SIG-M5 treated with dmso at 0.1 percent for 504 hours (cell line): ENCODE data around the gene PEAK3.
A peak's percentile ranks its signal among the peaks of the same experiment; 100 is the strongest.

Experiments used
- DNase-seq: peaks from one replicate; lab custom pipeline; 2025; ENCODE audit not compliant: unreplicated experiment; lab: John Stamatoyannopoulos, UW

The PEAK3 gene

DNA sequence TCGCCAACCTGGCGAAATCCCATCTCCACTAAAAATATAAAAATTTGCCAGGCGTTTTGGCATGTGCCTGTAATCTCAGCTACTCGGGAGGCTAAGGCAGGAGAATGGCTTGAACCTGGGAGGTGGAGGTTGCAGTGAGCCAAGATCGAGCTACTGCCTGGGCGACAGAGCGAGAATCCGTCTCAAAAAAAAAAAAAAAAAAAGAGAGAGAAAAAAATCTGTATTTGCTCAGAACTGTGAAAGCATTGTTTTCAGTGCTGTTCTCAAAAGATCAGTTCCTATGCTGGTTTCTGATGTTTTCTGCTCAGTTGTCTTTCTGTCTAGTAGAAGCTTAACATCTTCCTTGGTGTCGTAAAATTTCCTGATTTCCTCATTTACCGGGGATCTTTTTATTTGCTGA is 42.8 kb downstream of the PEAK3 start:
- peak; percentile 37 for DNase-seq

DNA sequence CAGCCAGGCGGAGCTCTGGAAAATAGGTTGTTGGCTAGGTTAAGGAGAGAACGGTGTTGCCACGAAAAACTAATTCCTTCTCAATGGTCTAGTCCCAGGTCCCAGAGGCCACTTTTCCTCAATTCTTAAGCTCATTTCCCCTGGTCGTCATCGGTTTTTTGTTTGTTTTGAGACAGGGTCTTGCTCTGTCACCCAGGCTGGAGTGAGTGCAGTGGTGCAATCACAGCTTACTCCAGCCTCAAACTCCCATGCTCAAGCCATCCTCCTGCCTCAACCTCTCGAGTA is 44.2 kb downstream of the PEAK3 start:
- DNase-seq: no peak

DNA sequence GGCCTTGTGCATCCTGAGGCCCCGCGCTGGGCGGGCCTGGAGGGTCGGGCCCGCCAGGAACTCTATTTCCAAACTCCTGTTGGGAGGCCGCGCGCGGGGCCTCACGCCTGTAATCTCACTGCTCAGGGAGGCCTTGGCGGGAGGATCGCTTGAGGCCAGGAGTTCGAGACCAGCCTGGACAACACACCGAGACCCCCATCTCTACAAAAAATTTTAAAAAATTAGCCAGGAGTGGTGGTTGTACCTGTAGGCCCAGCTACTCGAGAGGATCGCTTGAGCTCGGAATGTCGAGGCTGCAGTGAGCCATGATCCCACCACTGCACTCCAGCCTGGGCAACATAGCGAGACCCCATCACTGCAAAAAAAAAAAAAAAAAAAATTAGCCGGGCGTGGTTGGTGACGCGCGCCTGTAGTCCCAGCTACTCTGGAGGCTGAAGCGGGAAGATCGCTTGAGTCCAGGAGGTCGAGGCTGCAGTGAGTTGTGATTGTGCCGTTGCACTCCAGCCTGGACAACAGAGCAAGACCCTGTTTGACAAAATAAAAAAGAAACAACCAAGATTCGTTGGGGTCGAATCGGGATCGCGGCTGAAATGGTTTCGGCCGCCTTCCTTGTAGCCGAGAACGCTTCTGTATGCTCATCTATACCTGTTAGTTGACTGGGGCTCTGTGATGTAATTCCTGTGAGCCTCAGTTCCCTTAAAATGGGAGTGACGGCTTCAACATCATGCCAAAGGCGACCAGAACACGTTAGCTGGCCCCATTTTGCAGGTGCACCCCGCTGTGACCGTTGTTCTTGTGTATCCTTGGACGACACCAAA is 44.7 kb downstream of the PEAK3 start:
- peak; percentile 84 for DNase-seq

DNA sequence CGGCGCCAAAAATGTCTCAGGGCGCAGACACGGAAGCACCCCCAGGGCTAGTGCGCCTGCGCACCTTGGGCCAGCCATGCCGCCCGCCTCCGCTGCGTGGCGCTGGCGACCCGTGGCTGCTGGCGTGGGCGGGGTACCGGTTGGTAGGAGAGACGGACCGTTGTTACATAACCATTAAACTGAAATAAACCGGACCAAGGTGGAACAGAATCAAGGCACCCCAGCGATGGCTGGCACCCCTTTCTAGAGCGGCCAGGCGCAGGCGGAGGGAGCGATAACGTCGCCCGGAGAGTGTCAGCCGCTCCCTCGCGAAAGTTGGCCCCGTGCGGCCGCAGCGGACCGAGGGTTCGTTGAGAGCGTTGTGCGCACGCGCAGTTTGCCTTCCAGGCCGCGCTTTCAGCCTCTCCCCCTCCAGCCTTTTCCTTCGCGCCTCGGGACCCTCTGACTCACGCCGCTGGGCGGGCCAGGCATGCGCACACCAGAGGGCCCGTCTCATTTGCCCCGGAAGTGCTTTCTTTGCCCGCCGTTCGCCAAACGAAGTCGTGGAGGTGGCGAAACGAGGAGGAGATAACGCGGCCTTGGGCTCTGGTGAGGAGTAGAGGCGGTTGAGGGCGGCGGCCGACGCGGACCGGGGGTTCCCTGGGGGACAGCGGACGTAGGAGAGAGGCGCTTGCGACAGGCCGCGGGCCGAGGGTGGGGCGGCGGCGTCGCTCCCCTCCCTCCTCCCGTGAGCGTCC is 45.5 kb downstream of the PEAK3 start, which contains the start of the genes PLEKHJ1 and SF3A2:
Gene PLEKHJ1 (minus strand): TSS at position 16 of the 737 bp plus-strand sequence. CDS start 81 bp downstream, outside the sequence.
Gene SF3A2 (plus strand): TSS at position 511 of the 737 bp plus-strand sequence. CDS start 6,595 bp downstream, outside the sequence.
- peak; percentile 92 for DNase-seq

DNA sequence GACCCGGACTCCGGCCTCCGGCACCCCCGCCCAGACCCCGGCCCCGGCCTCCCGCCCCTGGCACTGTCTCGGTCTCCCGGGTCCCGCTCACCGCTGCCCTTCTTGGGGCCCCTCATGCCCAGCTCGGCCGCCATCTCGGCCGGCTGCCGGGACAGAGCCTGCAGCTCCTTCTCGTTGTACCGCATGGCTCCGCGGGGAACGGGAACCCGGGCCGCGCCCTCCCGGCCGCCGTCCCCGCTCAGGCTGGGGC is 46.0 kb downstream of the PEAK3 start:
- no peak for DNase-seq

DNA sequence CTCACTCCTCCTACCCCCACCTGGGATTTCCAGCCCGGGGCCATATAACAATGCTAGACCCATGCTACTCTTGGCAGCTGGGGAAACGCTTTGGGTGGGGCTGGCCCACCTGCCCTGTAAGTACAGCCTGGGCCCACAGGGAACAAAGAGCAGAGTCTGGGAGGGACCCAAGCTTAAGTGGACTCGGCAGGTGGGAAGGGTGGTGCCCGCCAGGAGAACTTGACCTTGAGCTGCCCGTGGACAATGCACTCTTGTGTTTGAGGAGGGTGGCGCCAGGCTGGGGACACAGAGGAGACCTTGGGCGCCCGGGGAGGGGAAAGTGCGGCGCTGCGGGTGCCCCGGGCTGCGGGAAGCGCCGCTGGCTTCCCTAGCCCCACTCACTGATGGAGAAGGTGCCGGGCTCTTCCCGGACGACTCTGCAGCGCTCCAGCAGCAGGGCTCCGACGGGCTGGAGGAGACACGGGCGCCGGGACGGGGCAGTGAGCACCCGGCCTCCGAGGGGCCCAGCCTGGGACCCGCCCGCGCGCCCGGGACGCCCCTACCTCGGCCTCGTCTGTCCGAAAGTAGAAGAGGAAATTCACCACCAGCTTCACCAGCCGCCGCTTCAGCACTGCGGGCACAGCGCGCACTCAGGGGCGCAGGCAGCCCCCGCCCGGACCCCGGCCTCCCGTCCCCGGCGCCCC is 46.5 kb downstream of the PEAK3 start:
- DNase-seq: no peak

DNA sequence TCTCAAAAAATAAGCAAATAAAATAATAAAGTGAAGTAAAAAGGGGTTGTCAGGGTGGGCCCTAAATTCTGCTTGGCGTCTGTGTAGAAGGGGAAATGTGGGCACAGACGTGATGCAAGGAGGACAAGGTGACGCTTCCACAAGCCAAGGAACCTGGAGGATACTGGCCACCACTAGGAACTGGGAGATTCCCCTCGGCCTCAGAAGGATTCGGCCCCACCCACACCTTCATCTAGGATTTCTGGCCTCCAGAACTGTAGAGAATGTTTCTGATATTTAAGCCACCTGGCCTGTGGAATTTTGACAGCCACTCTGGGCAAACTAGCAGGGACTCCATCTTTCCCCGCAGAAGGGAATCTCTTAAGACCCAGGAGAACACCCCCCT is 47.0 kb downstream of the PEAK3 start:
- no peak for DNase-seq

DNA sequence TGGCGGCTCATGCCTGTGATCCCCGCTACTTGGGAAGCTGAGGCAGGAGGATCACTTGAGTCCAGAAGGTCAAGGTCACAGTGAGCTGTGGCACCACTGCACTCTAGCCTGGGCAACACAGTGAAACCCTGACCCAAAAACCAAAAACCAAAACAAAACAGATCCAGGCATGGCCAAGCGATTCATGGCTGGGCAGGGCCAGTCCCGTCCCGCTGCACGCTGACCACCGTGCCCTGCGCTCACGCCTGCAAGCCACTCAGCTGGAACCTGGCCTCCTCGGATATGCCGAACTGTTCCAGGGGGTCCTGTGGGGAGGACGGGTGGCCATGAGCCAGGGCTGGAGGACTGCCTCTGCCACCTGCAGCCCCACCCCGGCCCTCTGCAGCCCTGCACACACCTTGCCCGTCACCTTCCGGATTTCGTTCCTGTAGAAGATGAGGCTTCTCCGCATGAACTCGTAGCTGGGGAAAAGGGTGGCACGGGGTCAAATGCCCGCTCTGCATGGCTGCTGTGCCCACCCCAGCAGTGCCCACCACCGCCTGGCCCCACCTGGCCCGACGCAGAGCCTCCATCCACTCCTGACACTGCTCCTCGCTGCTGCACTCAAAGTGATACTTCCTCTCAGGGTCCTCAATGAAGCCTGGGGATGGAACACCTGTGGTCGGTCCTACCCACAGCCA is 48.2 kb downstream of the PEAK3 start:
- DNase-seq: no peak

DNA sequence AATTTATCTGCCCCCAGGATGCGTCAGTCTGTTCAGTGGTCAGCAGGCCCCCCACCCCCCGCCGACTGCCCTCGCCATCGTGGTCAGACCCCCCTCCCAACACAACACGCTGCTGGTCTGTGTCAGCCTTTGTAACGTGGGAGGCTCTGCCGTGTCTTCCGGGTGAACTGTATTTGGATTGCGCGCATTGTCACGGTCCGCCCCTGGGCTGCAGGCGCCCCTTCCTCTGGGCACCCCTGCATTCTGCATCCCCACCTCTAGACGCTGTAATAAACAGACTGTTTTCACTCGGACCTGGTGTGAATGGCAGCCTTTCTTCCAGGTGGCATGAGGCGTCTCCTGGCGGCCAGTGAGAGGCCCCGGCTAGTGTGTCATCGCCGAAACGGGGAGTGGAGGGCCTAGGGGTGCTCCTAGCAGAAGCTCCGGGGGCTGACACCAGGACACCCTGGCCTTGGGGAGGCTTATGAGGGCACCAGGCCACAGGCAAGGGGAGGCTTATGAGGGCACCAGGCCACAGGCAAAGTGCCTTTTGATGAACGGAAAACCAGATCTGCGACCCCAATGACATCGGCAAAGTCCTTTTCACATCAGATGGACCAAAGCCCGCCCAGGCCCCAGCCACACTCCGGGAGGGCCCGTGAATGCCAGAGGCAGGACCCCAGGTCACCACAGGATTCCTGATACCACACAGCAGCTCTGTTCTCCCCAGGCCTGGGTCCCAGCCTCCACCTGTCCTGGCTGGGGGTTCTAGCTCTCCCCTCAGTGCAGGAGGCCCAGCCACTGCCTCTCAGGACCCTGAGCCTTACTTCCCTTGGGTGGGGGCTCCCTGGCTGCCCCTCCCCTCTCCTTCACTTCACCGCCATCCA is 49.5 kb downstream of the PEAK3 start:
- DNase-seq: no peak

DNA sequence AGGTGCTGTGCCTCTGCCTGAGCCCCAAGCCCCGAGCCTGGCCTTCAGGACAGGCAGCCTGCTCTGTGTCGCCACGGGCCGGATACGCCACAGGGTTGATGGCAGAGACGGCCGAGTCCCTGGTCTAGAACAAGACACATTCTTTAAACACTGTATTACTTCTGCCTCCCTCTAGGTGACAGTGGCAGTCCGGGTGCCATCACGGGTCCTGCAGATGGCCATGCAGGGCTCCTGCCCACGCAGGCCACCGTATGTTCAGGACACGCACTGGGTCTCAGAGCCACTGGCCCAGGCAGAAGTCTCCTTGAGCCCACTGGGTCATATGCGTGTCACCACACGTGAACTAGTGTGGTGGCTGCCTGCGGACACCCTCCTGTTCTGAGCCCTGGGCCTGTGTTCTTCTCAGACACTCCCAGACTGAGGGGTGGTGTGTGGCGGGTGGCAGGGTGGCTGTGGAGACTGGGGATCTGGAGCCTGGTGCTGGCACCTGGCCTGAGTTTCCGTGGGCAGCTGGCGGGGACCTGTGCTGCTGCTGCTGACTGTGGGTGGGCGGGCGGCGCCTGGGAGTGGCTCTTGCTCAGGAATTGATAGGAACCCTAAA is 50.3 kb downstream of the PEAK3 start:
- peak; percentile 25 for DNase-seq

DNA sequence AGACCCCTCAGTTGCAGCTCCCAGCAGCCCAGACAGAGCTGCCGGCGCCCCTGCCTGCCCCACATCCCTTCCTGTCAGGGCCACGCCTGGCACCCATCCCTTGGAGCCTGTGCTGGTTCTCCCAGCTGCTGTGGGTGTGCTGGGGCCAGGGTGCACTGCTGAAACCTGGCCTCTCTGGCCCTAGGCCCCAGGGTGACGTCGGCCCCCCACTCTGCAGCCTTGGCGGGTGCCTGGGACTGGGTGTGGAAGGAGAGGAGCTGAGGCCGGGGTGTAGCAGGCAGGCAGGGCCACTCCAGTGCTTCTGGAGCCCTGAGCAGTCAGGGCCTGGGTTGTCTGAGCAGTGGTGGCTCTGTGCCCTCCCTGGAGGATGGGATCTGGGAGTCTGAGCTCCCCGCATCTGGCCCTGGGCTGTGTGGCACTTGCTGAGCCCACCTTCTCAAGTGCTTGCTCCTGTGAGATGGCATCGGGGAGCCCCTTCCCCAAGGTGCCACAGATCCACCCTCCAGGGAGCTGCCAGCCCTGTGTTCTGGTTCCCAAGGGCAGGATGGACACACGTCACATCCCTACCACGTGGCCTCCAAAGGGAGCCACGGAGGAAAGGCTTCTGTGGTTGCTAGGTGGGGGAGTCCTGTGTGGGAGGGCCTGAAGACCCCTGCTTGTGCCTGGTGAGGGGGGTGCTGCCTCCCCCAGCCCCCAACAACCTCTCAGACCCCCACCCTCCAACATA is 51.0 kb downstream of the PEAK3 start:
- no peak for DNase-seq

DNA sequence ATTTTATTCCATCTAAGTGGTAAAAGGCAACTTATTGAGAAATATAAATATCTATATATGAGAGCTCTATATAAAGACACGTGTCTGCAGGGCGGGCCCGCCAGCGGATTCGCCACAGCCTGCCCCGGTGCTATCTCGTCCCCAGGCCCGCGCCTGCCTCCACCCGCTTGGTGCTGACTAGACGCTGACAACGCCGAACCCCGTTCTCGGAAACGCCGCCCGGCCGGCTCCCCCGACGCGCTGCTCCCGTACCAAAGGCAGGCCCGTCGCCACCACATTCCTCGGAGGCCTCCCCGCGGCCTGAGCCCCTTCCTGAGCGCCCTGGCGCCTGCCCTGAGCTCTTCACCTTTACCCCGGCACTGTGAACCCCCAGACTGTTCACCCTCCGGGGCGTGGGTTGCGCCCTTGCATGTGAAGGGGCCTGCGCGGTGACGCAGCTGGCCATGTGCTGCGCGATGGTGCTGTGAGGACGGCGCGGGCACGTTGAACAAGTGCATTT is 51.9 kb downstream of the PEAK3 start:
- DNase-seq: no peak

DNA sequence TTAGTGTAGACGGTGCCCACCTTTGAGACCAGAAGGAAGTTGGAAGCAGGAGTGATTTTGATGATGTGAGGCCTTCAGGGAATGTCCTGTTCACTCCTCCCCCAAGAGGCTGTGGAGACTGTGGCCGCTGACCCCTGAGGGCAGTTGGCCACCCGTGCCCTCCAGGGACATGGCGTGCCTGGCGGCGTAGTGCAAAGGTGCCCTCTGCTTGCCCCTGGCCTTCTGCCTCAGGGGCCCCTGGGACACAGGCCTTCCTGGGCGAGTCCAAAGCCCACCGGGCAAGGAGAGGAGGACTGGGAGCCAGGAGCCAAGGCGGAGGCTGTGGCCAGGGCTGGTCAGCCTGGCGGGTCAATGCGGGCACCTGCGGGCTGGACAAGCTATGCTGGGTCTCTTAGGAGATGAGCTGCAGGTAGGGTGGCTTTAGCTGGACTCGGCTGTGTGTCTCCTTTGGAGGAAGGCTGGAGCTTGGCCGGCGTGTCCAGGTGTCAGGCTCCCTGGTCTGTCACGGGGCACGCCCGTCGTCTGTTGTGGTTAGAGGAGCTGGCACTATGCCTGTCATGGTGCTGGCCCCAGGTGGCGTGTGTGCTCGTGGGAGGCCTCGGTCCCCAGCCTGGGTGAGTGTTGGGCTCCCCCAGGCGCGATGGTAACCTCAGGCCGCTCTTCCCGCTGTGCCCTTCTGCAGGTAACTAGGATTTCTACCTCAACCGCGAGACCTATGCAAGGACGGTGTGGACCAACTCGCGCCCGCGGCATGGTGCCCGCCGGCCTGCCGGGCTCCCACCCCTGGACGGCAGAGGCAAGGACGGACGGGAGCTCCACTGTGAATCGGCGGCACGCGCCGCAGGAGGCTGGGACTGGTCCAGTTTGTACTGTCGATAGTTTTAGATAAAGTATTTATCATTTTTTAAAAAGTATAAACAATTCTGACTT is 52.6 kb downstream of the PEAK3 start:
- DNase-seq: no peak

DNA sequence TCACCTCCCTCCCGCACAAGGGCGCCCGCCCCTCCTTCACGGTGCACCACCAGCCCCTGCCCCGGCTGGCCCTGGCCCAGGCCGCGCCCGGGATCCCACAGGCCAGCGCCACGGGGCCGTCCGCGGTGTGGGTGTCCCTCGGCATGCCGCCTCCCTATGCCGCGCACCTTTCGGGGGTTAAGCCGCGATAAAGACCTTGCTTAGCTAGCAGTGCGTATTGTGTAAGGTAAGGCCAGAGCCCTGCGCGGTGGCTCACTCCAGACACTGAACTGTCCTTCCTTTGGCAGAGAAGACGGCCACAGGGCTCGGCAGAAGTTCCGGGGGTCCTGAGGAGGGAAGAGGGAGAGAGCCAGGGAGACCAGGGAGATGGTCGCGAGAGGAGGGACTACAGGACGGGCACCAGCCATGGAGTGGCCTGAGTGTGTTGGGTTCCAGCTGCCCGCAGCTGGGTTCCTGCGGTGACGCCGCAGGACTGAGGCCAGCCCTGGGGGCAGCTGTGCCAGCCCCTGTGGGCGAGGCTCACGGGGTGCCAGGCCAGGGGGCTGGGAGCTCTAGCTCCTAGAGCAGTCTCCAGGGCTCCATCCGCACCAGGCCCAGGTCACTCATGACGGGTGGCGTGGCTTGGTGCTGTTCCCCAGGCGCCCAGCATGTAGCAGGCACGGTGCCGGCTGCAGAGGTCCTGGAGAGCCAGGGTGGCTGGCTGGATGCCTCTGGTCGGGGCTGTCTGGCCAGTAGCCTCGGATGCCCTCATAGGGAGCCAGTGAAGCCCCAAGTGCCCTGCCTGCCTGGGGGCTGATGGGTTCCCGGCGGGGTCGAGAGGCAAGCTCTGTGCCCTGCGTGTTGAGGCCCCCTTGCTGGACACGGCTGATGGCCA is 53.6 kb downstream of the PEAK3 start:
- DNase-seq: no peak

DNA sequence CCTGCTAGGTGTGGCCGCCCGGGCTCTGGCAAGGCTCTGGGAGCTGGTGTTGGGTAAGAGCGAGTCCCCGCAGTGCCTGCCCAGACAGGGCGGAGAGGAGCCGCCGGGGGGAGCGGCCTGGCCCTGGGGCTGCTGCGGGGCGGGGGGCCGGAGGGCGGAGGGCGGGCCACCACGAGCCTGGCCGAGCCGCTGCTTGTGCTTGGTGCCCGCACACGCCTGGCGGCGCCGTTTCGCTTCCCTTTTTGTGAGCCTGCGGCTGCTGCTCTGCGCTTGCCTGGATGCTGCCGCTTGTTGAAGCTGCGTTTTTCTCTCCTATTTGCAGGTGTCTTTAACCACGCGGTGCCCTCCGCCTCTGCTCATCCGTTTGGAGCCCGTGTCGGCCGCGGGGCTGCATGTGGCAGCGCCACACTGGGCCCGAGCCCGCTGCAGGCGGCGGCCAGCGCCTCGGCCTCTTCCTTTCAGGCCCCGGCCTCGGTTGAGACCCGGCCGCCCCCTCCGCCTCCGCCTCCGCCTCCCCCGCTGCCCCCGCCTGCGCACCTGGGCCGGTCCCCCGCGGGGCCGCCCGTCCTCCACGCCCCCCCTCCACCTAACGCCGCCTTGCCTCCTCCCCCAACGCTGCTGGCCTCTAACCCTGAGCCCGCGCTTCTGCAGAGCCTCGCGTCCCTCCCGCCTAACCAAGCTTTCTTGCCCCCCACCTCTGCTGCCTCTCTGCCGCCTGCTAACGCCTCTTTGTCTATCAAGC is 54.4 kb downstream of the PEAK3 start:
- no peak for DNase-seq

DNA sequence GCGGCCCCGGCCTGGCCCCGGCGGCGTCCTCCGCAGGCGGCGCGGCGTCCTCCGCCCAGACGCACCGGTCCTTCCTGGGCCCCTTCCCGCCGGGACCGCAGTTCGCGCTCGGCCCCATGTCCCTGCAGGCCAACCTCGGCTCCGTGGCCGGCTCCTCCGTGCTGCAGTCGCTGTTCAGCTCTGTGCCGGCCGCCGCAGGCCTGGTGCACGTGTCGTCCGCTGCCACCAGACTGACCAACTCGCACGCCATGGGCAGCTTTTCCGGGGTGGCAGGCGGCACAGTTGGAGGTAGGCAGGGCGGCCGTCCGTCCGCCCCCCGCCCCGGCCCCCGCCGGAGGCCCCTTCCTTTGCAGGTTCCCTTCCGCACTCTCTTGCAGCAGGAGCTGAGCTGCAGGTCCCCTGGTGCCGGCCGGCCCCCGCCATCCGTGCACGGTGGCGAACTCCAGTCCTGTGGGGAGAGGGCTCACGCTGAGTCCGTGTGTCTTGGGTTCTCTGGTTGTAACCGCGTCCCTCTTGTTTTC is 55.1 kb downstream of the PEAK3 start:
- no peak for DNase-seq
